ENCODE measurements around the gene ZNF841. TPM values are rescaled to one million over a fixed set of nuclear protein-coding genes. Genes with fewer than 3 reads are reported as not detected.
A peak's percentile ranks its signal among the peaks of the same experiment; 100 is the strongest.
"Not testable (repeated sequence)": the region's sequence is repeated elsewhere in the genome, so short reads cannot be mapped to it uniquely, and the experiment has no call there.

ZNF841 gene
- total RNA-seq (2014; rRNA removed; shearing (Covaris generic)), result 8.3 and 8.6 TPM in 2 replicates

DNA sequence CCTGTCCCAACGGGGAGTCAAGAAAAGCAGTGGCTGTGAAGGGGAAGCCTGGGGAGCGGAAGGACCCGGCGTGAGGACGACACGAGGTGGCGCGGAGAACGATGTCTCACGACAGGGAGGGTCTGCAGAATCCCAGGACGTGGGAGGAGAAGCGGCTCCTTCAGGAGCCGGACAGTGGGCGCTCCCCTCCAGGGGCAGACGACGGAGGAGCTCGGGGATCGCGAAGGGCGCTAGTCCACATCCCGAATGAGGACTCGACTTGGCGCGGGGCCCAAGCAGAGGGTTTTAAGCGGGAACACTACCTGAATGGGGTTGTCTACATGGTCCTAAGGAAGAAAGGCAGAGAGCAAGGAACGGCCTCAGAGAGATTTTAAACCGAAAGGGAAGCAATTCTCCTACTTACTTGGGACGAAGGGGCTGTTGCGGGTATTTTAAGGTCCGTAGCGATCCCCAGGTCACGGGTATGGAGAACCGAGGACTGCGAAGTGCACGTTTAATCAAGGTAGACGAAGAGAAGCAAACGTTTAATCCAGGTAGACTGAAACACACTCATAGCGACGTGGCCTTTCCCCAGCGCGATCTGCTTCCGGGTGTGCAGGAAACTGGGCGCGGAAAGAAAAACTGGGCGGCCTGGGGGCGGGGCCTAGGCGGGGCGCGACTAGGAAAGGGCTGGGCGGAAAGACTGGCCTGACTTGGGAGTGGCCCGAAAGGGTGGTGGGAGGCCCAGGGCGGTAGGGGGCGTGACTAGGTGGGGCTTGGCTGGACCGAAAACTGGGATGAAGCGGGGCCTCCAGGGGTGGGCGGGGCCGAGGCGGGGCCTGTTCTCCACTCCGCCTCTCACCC, at the start of gene ZNF841:
ZNF841 (minus strand) TSS at position 594 of the 843 bp plus-strand sequence. CDS start 10,964 bp downstream, outside the sequence.
- DNase-seq (ENCODE audit: low spot score), result peak; percentile 94

DNA sequence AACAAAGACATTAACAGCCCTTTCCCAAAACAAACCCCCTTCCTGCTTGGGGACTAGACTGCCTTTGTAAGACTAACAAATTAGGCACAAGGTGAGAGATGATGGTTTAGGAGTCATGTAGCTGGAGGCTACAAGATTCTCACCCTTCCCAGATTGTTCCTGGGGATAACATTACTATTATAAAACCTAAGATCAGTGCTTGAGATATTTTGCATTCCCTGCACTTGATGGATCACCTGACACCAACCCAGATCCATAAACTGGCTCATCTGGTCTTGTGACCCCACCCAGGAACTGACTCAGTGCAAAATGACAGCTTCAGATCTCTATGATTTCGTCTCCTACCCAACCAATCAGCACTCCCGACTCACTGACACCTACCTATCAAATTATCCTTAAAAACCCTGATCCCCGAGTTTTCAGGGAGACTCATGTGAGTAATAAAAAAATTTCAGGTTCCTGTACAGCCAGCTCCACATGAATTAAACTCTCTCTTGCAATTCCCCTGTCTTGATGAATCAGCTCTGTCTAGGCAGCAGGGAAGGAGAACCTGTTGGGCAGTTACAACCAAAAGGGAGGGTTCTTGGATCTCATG, 46.5 kb upstream of the ZNF841 start:
- DNase-seq (ENCODE audit: low spot score), result peak; percentile 30

DNA sequence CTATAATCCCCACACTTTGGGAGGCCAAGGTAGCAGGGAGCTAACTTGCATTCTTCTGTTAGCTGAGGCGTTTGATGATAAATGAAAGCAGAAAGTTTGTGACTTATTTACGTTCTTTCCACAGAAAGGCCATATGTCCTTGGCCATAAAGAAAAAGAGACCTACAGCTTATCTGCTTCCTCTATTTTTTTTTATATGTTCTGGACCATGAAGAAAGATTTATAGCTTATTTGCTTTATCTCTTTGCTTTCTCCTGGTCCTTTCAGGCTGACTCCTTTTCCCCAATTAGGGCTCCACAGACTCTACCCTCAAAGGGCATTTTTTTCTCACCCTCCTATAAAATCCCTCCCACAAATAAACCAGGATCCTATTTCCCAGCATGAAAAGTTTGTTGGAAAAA, 45.6 kb upstream of the ZNF841 start:
- no peak for DNase-seq (ENCODE audit: low spot score)

DNA sequence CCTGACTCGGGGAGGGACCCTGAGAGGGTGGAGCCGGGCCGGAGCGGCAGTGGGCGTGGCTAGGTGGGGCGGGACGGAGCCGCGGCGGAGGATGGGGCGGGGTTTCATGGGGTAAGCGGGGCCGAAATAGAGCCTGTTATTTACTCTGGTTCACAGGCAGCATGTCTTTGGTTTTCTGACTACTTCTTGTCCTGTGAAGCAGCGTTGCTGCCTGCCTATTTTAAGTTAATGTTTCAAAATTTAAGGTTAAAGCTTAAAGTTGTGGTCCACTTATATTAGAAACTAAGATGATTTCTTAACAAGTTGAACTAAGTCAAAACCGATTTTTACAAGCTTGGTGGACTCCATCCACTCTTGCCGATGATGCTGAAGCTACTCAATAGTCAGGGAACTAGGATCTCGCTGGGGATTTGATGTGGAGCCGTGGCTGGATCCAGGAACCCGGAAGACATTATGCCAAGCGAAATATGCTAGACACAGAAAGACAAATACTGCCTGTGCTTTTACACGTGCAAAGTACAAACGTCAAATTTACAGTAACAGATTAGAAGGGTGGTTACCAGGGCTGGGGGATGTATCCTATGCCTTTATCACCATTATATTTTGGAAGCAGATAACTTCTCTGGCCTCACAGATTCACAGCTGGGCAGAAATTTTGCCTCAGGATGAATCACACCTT, 44.6 kb upstream of the ZNF841 start:
- DNase-seq (ENCODE audit: low spot score), result no peak

DNA sequence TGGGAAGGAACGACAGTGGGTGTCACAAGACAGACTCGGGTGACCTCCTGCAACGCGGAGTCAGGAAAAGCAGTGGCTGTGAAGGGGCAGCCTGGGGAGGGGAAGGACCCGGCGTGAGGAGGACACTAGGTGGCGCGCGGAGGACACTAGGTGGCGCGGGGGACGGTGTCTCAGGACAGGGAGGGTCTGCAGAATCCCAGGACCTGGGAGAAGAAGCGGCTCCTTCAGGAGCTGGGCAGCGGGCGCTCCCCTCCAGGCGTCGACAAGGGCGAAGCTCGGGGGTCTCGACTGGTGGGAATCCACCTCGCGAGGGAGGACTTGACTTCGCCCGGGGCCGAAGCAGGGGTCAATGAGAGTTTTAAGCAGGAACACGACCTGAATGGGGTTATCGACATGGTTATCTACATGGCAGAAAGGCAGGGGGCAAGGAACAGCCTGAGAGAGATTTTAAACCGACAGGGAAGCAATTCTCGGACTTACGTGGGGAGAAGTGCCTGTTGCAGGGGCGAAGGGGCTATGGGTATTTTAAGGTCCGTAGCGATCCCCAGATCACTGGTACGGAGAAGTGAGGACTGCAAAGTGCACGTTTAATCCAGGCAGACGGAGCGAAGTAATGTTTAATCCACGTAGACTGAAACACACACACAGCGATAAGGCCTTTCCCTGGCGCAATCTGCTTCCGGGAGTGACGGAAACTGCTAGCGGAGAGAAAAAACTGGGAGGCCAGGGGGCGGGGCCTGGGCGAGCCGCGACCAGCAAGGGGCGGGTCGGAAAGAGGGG, 43.9 kb upstream of the ZNF841 start, which contains the start of gene ZNF616:
ZNF616 (minus strand) TSS at position 687 of the 780 bp plus-strand sequence. CDS start 9,426 bp downstream, outside the sequence.
- DNase-seq (ENCODE audit: low spot score), result peak; percentile 87

DNA sequence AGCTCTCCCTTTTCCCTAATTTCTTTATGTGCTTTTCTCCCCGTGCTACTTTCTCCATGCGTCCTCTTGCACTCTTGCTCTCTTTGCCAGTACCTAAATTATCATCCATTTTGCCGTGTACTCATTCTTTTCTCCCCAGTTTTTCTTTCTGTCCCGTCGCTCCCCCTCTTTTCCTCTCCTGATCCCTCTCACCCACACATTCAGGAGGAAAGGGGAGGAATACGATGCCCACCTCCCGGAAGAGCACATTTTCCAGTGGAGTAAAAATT, 43.4 kb upstream of the ZNF841 start:
- DNase-seq (ENCODE audit: low spot score), result no peak

DNA sequence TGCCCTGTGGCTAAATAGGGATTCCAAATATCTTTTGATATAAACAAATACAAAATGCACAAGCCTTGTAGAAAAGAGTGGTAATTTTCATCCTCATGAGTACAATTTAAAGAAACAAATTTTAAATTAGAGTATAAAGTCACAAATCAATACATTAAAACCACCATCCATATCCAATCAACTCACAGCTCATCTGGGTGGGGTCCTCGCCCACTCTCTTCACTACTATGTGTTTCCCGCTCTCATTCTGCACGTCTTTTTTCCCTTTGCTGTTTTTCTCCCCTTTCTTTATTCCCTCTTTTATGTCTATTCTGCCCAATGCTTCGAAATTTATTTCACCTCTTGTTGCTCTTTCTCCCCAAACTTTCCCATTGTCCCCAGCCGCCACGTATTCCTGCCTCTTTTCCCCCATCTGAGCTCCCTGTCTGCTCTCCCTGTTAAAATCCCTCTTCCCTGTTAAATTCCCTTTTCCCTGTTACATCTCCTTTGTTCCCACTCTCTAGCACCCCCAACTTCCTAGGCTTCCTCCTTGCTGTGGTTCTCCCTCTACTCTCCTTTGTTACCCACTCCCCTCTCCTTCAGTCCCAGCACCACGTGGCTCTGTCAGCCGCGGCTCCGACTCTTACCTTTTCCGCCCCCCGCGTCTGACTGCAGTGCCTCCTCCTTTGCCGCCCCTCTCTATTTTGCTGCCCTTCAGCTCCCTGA, 42.9 kb upstream of the ZNF841 start:
- peak; percentile 18 for DNase-seq (ENCODE audit: low spot score)

DNA sequence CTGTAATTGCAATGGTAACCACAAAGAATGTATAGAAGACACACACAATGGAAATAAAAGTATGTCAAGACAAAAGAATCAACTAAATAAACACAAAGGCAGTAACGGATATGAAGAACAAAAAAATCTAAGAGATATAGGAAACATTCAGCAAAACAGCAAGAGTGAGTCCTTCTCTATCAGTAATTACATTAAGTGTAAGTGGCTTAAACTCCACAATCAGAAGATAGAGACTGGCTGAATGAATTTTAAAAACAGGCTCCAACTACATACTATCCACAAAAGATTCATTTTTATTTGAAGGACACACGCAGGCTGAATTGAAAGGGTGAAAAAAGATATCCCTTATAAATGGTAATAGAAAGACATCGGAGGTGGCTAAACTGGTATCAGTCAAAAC, 24.7 kb upstream of the ZNF841 start:
- DNase-seq (ENCODE audit: low spot score), result no peak

DNA sequence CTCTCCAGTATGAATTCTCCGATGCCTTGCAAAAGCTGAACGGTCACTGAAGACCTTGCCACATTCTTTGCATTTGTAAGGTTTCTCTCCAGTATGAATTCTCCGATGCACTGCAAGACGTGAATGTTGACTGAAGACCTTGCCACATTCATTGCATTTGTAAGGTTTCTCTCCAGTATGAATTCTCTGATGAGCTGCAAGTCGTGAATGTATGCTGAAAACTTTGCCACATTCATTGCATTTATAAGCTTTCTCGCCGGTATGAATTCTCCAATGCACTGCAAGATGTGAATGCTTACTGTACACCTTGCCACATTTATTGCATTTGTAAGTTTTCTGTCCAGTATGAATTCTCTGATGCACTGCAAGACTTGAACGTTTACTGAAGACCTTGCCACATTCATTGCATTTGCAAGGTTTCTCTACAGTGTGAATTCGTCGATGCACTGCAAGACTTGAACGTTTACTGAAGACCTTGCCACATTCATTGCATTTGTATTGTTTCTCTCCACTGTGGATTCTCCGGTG, 20.0 kb upstream of the ZNF841 start:
- no peak for DNase-seq (ENCODE audit: low spot score)

DNA sequence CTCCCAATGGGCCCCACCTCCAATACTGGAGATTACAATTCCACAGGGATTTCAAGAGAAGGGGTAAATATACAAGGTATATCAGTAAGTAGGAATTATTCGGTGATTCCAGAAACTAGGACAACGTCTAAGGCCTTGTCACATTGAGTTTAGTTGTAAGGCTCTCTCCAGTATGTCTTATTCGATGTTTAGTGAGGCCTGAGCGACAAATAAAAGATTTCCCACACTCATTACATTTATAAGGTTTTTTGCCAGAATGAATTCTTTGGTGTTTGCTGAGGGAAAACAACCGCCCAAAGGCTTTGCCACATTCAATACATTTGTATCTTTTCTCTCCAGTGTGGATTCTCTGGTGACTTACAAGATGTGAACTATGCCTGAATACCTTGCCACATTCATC, 19.1 kb upstream of the ZNF841 start:
- DNase-seq (ENCODE audit: low spot score), result no peak

DNA sequence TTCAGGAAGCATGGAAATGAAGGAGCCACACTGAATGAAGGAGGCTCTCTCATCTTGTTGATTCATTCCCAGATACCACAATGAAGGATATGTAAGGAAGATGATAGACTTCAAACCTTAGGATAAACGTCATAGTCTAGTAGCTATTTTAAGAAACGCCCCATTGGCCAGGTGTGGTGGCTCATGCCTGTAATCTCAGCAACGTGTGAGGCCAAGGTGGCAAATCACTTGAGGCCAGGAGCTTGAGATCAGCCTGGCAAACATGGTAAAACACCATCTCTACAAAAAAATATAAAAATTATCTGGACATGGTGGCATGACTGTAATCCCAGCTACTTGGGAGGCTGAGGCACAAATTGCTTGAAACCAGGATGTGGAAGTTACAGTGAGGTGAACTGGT, 17.1 kb upstream of the ZNF841 start:
- no peak for DNase-seq (ENCODE audit: low spot score)

DNA sequence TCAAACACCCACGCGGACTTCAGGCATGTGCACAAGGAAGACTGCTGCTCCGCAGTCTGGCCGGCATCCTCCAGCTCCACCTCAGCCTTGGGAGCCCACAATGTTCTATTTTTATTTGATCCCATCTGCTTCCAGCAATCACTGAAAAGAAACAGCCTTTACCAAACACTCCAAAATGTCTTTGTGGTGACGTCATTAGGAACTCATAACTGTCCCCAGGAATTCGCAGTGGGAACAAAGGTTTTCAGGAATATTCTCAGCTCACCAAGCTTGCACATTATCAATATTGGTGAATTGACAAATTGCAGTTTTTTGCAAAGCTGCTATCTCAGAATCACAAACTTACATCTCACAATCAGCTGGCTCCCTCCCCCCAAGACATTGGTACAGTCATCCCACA, 15.2 kb upstream of the ZNF841 start:
- no peak for DNase-seq (ENCODE audit: low spot score)

DNA sequence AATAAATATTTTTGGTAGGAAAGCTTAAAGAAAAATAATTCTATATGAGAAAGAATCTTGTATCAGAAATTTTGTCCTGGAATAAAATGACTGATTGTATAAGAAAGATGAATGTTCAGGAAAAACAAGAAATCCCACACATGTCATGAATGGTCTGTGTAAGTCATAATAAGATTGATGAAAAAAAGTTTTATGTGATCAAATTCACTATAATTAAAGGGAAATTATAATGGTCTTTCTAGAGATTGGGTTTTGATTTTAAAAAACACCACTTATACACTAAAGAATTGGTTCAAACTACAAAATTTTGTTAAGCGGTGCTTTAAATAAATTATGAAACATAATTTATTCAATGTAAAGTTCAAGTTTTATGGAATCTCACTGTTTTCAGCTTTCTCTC, 7.2 kb upstream of the ZNF841 start:
- no peak for DNase-seq (ENCODE audit: low spot score)

DNA sequence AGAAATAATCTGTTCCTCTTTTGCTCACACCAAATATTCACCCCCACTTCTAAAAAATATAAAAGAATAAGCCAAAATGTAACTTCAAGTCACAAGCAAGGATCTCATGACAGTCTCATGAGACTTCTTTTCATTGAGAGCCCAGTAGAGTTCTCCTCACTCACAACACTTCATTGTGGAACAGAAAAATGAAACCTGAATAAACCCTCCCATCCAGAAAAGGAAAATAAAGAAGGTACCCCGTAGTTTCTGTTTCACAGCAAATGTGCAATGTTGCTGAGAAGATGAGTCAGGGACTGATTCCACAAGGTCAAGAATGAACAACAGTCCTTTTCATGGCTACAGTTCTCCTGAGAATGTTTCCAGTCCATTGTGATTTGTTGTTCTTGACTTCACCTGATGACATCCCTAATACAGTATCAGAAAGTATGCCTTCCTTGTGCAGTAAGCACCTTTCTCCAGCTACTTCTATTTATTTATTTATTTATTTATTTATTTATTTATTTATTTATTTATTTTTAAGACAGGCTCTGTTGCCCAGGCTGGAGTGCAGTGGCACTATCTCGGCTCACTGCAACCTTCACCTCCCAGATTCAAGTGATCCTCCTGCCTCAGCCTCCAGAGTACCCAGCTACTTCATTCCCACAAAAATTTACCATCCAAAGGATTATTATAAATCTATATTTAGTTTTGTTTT, 6.4 kb upstream of the ZNF841 start:
- DNase-seq (ENCODE audit: low spot score), result peak; percentile 7

DNA sequence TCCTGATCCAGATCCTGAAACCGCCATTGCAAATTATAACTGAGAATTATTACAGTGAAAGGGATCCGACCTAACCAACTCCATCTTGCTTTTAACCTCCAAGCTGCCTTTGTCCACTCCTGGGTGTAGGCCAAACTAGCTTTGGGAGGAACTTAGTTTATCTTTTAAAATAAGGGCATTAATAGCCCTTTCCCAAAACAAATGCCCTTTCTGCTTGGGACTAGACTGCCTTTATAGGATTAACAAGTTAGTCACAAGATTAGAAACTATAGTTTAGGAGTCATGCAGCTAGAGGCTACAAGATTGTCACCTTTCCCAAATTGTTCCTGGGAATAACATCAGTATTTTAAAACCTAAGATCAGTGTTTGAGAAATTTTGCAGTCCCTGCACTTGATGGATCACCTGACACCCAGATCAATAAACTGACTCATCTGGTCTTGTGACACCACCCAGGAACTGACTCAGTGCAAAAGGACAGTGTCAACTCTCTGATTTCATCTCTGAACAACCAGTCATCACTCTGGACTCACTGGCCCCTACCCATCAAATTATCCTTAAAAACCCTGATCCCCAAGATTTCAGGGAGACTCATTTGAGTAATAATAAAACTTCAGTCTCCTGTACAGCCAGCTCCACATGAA, 4.1 kb upstream of the ZNF841 start:
- peak; percentile 60 for DNase-seq (ENCODE audit: low spot score)

DNA sequence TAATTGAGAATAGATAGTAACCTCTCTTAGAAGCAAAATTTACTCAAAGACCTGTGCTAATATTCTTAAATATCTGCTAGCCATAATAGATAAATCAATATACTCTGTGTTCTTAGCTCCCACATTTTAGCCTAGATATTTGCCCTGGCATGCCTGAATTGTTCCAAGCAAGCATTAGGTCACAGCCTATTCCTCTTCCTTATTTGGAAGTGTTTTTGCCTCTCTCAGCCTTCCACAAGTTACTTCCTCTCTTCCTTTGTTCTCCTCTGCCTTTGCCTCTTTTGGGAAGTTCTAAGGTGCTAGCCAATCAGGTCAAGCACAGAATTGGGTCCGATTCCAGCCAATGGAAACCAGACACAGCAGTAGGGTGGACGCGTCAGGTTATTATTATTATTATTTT, 851 bp upstream of the ZNF841 start:
- not testable (repeated sequence) for DNase-seq (ENCODE audit: low spot score)

DNA sequence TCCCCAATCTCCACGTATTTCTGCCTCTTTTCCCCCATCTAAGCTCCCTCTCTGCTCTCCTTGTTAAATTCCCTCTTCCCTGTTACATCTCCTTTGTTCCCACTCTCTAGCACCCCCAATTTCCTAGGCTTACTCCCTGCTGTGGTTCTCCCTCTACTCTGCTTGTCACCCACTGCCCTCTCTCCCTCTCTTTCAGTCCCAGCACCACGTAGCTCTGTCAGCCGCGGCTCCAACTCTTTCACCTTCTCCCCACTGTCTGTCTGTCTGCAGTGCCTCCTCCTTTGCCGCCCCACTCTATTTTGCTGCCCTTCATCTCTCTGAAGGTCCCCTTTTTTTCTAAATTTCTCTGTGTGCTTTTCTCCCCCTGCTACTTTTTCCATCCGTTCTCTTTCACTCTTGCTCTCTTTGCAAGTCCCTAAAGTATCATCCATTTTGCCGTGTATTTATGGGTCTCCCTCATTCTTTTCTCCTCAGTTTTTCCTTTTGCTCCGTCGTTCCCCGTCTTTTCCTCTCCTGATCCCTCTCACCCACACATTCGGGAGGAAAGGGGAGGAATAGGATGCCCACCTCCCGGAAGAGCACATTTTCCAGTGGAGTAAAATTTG, 937 bp downstream of the ZNF841 start:
- no peak for DNase-seq (ENCODE audit: low spot score)

DNA sequence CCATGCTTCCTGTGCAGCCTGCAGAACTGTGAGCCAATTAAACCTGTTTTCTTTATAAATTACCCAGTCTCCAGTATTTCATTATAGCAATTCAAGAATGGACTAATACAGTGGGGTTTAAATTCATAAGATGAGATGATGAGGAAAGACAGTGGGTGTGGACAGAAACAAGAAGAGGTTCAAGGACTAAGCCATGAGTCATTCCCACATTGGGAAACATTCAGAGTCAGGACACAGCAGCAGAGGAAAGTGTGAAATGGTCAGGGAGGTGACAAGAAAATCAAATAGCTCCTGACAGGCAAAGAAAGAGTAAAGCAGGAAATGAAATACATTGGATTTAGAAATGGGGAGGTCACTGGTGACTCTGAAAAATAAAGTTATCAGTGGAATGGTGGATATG, 9.1 kb downstream of the ZNF841 start:
- DNase-seq (ENCODE audit: low spot score), result no peak

DNA sequence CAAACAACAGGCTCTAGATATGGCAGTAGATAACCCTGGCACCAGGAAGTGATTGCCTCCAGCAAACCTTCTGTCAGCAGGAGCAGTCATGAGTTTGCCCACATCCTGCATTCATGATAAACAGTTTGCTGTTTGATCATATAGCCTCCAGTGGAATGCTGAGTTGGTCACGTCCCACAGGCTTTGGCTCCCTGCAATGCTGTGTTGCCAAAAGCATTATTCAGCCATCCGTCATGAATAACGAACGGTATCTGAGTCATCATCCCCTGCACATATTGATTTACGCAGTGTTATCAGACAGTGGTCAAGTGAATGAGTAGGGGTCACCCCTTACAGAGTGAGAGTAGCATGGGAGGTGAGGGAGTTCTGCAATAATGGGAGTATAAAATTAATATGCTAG, 25.1 kb downstream of the ZNF841 start:
- peak; percentile 74 for DNase-seq (ENCODE audit: low spot score)

DNA sequence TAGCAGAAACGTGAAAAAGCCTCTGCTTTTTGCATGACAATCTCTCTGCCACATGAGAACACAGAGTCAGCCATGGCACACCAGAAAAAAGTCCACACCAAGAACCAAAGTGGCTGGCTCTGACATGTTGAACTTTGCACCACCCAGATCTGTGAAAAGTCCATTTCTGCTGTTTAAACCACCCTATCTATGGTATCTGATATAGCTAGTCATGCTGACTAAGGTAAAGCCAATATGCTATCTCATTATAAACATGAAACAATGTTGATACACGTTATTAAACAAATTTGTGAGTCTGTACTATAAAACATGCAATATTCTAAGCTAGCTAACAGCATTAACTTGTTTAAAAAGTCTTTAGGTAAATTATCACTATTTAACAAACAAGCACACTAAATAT, 25.9 kb downstream of the ZNF841 start:
- DNase-seq (ENCODE audit: low spot score), result no peak
